Mononuclear cell (primary cell): ENCODE data around the gene RPE. TPM values are rescaled to one million over a fixed set of nuclear protein-coding genes. Genes with fewer than 3 reads are reported as not detected.

Experiments
- H3K27me3 ChIP-seq: 2 replicates; pipeline ENCODE4 v1.6.0; 2011; ENCODE audit warnings: low read length, control low read depth; ENCODE audit not compliant: insufficient read depth
- H3K4me1 ChIP-seq: 2 replicates; pipeline ENCODE4 v1.5.1; 2011; ENCODE audit warnings: mild to moderate bottlenecking, low read length, control low read depth; ENCODE audit not compliant: insufficient read depth
- H3K4me3 ChIP-seq: 2 replicates; pipeline ENCODE4 v1.5.1; 2011; ENCODE audit warnings: mild to moderate bottlenecking, low read length, moderate library complexity
- H3K9me3 ChIP-seq: 2 replicates; pipeline ENCODE4 v1.5.1; 2011; ENCODE audit warnings: low read depth, mild to moderate bottlenecking, control low read depth, low read length
- total RNA-seq: library from RNA; depleted of rRNA; stranded (reverse); fragments of >200 nt; gene quantifications from one replicate; pipeline ENCODE4 v1.2.3, GENCODE V29; 2012

Gene RPE
- total RNA-seq, 1 donor, result 17.9 TPM

- H3K4me3 ChIP-seq, result no peak overlapping the region
- peaks cover 16% of the 10 kb centered on the region for H3K4me1 ChIP-seq
- H3K27me3 ChIP-seq, result peaks cover 12% of the 10 kb centered on the region
- no peaks in the 10 kb centered on the region for H3K9me3 ChIP-seq
Observed at GRCh38 chr2:209985874-209986273, 16.6 kb upstream of the RPE start.

- Histone ChIP-seq H3K9me3 (no peaks in the 10 kb centered on the region), H3K27me3 (peaks cover 12% of the 10 kb centered on the region), H3K4me1 (peaks cover 16% of the 10 kb centered on the region), H3K4me3 (no peak overlapping the region)
Observed at GRCh38 chr2:209986415-209986814, 16.0 kb upstream of the RPE start.

GRCh38 chr2:209988010-209988409, 14.4 kb upstream of the RPE start:
- H3K4me1 ChIP-seq, result peaks cover 16% of the 10 kb centered on the region
- H3K4me3 ChIP-seq, result no peak overlapping the region
- peaks cover 9% of the 10 kb centered on the region for H3K27me3 ChIP-seq
- no peaks in the 10 kb centered on the region for H3K9me3 ChIP-seq

- peaks cover 12% of the 10 kb centered on the region for H3K4me1 ChIP-seq
Observed at GRCh38 chr2:209990838-209991237, 11.6 kb upstream of the RPE start.

GRCh38 chr2:209993968-209994367, 8.5 kb upstream of the RPE start:
- Histone ChIP-seq H3K4me1 (no peaks in the 10 kb centered on the region), H3K9me3 (no peaks in the 10 kb centered on the region), H3K27me3 (peaks cover 4% of the 10 kb centered on the region), H3K4me3 (no peak overlapping the region)

More at GRCh38 chr2:209990838-209991237, 11.6 kb upstream of the RPE start:
- Histone ChIP-seq H3K27me3 (peaks cover 9% of the 10 kb centered on the region), H3K4me3 (no peak overlapping the region), H3K9me3 (no peaks in the 10 kb centered on the region)

- H3K4me3 ChIP-seq, result no peak overlapping the region
- H3K9me3 ChIP-seq, result no peaks in the 10 kb centered on the region
Observed at GRCh38 chr2:209998596-209998995, 3.8 kb upstream of the RPE start.

GRCh38 chr2:210000464-210001324, 1.7 kb upstream of the RPE start:
- Histone ChIP-seq H3K4me1 (peaks cover 35% of the 10 kb centered on the region), H3K4me3 (no peak overlapping the region), H3K27me3 (no peaks in the 10 kb centered on the region), H3K9me3 (no peaks in the 10 kb centered on the region)

More at GRCh38 chr2:209998596-209998995, 3.8 kb upstream of the RPE start:
- Histone ChIP-seq H3K27me3 (peaks cover 4% of the 10 kb centered on the region), H3K4me1 (peaks cover 14% of the 10 kb centered on the region)

GRCh38 chr2:210003359-210003758, 921 bp downstream of the RPE start:
- Histone ChIP-seq H3K27me3 (no peaks in the 10 kb centered on the region), H3K4me3 (peak overlapping the region; percentile 97), H3K9me3 (no peaks in the 10 kb centered on the region), H3K4me1 (peaks cover 49% of the 10 kb centered on the region)

GRCh38 chr2:210004881-210005280, 2.4 kb downstream of the RPE start:
- H3K4me3 ChIP-seq, result no peak overlapping the region
- no peaks in the 10 kb centered on the region for H3K9me3 ChIP-seq
- peaks cover 49% of the 10 kb centered on the region for H3K4me1 ChIP-seq
- H3K27me3 ChIP-seq, result no peaks in the 10 kb centered on the region

GRCh38 chr2:210007895-210008294, 5.5 kb downstream of the RPE start:
- no peaks in the 10 kb centered on the region for H3K9me3 ChIP-seq
- no peaks in the 10 kb centered on the region for H3K27me3 ChIP-seq
- peaks cover 41% of the 10 kb centered on the region for H3K4me1 ChIP-seq
- H3K4me3 ChIP-seq, result no peak overlapping the region

- H3K9me3 ChIP-seq, result no peaks in the 10 kb centered on the region
- H3K4me1 ChIP-seq, result peaks cover 29% of the 10 kb centered on the region
- H3K27me3 ChIP-seq, result no peaks in the 10 kb centered on the region
- no peak overlapping the region for H3K4me3 ChIP-seq
Observed at GRCh38 chr2:210009126-210009525, 6.7 kb downstream of the RPE start.

- H3K9me3 ChIP-seq, result no peaks in the 10 kb centered on the region
- H3K27me3 ChIP-seq, result no peaks in the 10 kb centered on the region
- peaks cover 21% of the 10 kb centered on the region for H3K4me1 ChIP-seq
- H3K4me3 ChIP-seq, result no peak overlapping the region
Observed at GRCh38 chr2:210009896-210010295, 7.5 kb downstream of the RPE start.

- H3K4me3 ChIP-seq, result no peak overlapping the region
- no peaks in the 10 kb centered on the region for H3K27me3 ChIP-seq
- H3K4me1 ChIP-seq, result no peaks in the 10 kb centered on the region
- no peaks in the 10 kb centered on the region for H3K9me3 ChIP-seq
Observed at GRCh38 chr2:210020138-210020537, 17.7 kb downstream of the RPE start.

GRCh38 chr2:210022824-210023223, 20.4 kb downstream of the RPE start:
- no peak overlapping the region for H3K4me3 ChIP-seq
- no peaks in the 10 kb centered on the region for H3K27me3 ChIP-seq
- H3K9me3 ChIP-seq, result no peaks in the 10 kb centered on the region
- H3K4me1 ChIP-seq, result no peaks in the 10 kb centered on the region

- Histone ChIP-seq H3K4me3 (no peak overlapping the region), H3K4me1 (no peaks in the 10 kb centered on the region), H3K27me3 (no peaks in the 10 kb centered on the region), H3K9me3 (no peaks in the 10 kb centered on the region)
Observed at GRCh38 chr2:210027608-210028007, 25.2 kb downstream of the RPE start.

- no peak overlapping the region for H3K4me3 ChIP-seq
- no peaks in the 10 kb centered on the region for H3K4me1 ChIP-seq
- no peaks in the 10 kb centered on the region for H3K9me3 ChIP-seq
- H3K27me3 ChIP-seq, result no peaks in the 10 kb centered on the region
Observed at GRCh38 chr2:210028178-210028577, 25.7 kb downstream of the RPE start.
